HEK293T (cell line): ENCODE measurements around the gene AWAT2.

Experiments used
- CTCF ChIA-PET: fragments of 350-600 bp; formaldehyde crosslinking; extraction: SDS; loops from one replicate; lab custom pipeline; 2021; ENCODE audit warnings: antibody characterized with exemption, inconsistent platforms; lab: Yijun Ruan, JAX
- POLR2A ChIA-PET: fragments of 350-600 bp; formaldehyde crosslinking; extraction: SDS; loops from one replicate; lab custom pipeline; 2020; ENCODE audit warnings: antibody characterized with exemption, inconsistent platforms; lab: Yijun Ruan, JAX
- DNase-seq: peaks from one replicate; pipeline ENCODE4 v3.0.0; 2012; ENCODE audit warnings: mixed read lengths; ENCODE audit errors: extremely low spot score
- ARNT ChIP-seq: fragments of 450-650 bp; IDR thresholded peaks from 2 replicates; pipeline ENCODE4 v1.6.1; 2017; ENCODE audit warnings: mild to moderate bottlenecking
- BHLHE40 ChIP-seq: fragments of 450-650 bp; IDR thresholded peaks from 2 replicates; pipeline ENCODE4 v1.6.1; 2016; ENCODE audit warnings: mild to moderate bottlenecking, moderate library complexity, borderline replicate concordance
- CTBP1 ChIP-seq: fragments of 450-650 bp; IDR thresholded peaks from 2 replicates; pipeline ENCODE4 v1.6.1; 2016; ENCODE audit warnings: borderline replicate concordance
- ELF4 ChIP-seq: fragments of 450-650 bp; IDR thresholded peaks from 2 replicates; pipeline ENCODE4 v1.6.1; 2017; ENCODE audit warnings: antibody characterized with exemption
- FOXA1 ChIP-seq: fragments of 450-650 bp; IDR thresholded peaks from 2 replicates; pipeline ENCODE4 v1.6.1; 2016; ENCODE audit warnings: mild to moderate bottlenecking
- FOXK2 ChIP-seq: fragments of 450-650 bp; IDR thresholded peaks from 2 replicates; pipeline ENCODE4 v1.6.1; 2016; ENCODE audit warnings: mild to moderate bottlenecking
- FOXM1 ChIP-seq: fragments of 450-650 bp; IDR thresholded peaks from 2 replicates; pipeline ENCODE4 v1.6.1; 2017; ENCODE audit warnings: mild to moderate bottlenecking, borderline replicate concordance
- HDGF ChIP-seq: fragments of 450-650 bp; IDR thresholded peaks from 2 replicates; pipeline ENCODE4 v1.6.1; 2017; ENCODE audit warnings: antibody characterized with exemption, borderline replicate concordance
- L3MBTL2 ChIP-seq: fragments of 450-650 bp; conservative IDR thresholded peaks from 2 replicates; pipeline ENCODE4 v1.6.1; 2016; ENCODE audit warnings: mild to moderate bottlenecking
- LEF1 ChIP-seq: fragments of 450-650 bp; IDR thresholded peaks from 2 replicates; pipeline ENCODE4 v1.6.1; 2017; ENCODE audit warnings: mild to moderate bottlenecking, borderline replicate concordance
- NFRKB ChIP-seq: fragments of 450-650 bp; IDR thresholded peaks from 2 replicates; pipeline ENCODE4 v1.6.1; 2016; ENCODE audit warnings: mild to moderate bottlenecking, moderate library complexity
- SP1 ChIP-seq: fragments of 450-650 bp; IDR thresholded peaks from 2 replicates; pipeline ENCODE4 v1.6.1; 2017
- SUZ12 ChIP-seq: fragments of 450-650 bp; IDR thresholded peaks from 2 replicates; pipeline ENCODE4 v1.6.1; 2016; ENCODE audit warnings: mild to moderate bottlenecking
- TARDBP ChIP-seq: fragments of 450-650 bp; IDR thresholded peaks from 2 replicates; pipeline ENCODE4 v1.6.1; 2016
- ZNF384 ChIP-seq: fragments of 450-650 bp; IDR thresholded peaks from 2 replicates; pipeline ENCODE4 v1.6.1; 2016
- TF ChIP-seq, protein P1 (sequence below): fragments of 450-650 bp; IDR thresholded peaks from 2 replicates; pipeline ENCODE4 v1.6.1; 2016

AWAT2 gene

GRCh38 chrX:70026851-70027200 is 22.9 kb downstream of the AWAT2 start:
- TF ChIP-seq L3MBTL2 (no peak), BHLHE40 (no peak)
- DNase-seq = no peak
- CTCF ChIA-PET = no interaction called here
- POLR2A ChIA-PET = no interaction called here

DNA sequence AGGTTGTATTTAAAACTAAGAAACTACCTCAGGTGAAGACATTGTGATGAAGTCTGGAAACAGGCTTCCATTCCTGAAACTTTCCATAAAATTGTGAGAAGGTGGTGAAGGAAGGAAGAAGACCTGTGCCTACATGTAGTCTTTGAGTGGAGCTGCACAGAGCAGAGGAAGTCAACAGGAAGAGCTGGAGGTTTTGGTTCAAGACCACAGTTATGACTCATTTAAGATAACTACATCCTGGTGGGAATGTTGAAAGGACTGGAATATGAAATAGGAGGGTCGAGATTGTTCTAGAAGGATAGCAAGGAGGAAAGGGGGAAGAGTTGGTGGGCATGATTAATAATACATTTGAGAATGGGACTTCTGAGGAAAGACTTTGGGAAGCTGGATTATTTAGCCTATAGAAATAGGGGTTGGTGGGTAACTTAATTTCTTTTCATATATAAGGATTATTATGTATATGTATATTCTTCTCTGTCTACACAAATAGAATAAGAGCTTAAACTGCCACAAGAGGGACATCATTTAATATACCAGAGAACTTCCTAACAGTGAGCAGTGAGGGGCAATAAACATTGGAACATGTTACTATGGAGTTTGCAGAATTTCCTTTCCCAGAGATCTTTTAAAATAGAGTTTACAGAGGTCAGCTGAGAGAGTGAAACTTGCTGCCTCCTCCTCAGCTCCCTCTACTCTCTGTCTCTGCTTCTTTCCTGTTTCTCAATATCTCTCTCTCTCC is 23.5 kb downstream of the AWAT2 start:
- ChIA-PET CTCF (no interaction called here), POLR2A (no interaction called here)
- no peak for DNase-seq
- TF ChIP-seq ELF4 (no peak), SP1 (no peak), CTBP1 (no peak), NFRKB (no peak), FOXK2 (no peak), FOXA1 (no peak), ZNF384 (no peak), TARDBP (no peak), FOXM1 (no peak), HDGF (no peak)
- TF ChIP-seq, protein P1, sequence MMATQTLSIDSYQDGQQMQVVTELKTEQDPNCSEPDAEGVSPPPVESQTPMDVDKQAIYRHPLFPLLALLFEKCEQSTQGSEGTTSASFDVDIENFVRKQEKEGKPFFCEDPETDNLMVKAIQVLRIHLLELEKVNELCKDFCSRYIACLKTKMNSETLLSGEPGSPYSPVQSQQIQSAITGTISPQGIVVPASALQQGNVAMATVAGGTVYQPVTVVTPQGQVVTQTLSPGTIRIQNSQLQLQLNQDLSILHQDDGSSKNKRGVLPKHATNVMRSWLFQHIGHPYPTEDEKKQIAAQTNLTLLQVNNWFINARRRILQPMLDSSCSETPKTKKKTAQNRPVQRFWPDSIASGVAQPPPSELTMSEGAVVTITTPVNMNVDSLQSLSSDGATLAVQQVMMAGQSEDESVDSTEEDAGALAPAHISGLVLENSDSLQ = no peak

GRCh38 chrX:70025464-70025863 is 24.3 kb downstream of the AWAT2 start:
- no peak for DNase-seq
- CTCF ChIA-PET = no interaction called here
- POLR2A ChIA-PET = interaction anchor here (0.7 kb wide), 1 partner anchor 66 kb away, joined by 3 read pairs; no protein-coding TSS in a partner anchor
- no peak for TF ChIP-seq ZNF384
- no peak for TF ChIP-seq TARDBP
- no peak for TF ChIP-seq NFRKB
- TF ChIP-seq HDGF = no peak
- TF ChIP-seq SP1 = no peak
- TF ChIP-seq ARNT = no peak

- no peak for DNase-seq
- CTCF ChIA-PET = no interaction called here
- no peak for TF ChIP-seq SP1
Measured at GRCh38 chrX:70022616-70023015, 27.1 kb downstream of the AWAT2 start.

GRCh38 chrX:70016513-70016912 is 33.2 kb downstream of the AWAT2 start:
- ChIA-PET POLR2A (no interaction called here), CTCF (no interaction called here)
- TF ChIP-seq HDGF (no peak), CTBP1 (no peak), NFRKB (no peak), L3MBTL2 (no peak), ELF4 (no peak), FOXK2 (no peak), FOXM1 (no peak), SP1 (no peak)

More at GRCh38 chrX:70022616-70023015, 27.1 kb downstream of the AWAT2 start:
- POLR2A ChIA-PET = no interaction called here

DNA sequence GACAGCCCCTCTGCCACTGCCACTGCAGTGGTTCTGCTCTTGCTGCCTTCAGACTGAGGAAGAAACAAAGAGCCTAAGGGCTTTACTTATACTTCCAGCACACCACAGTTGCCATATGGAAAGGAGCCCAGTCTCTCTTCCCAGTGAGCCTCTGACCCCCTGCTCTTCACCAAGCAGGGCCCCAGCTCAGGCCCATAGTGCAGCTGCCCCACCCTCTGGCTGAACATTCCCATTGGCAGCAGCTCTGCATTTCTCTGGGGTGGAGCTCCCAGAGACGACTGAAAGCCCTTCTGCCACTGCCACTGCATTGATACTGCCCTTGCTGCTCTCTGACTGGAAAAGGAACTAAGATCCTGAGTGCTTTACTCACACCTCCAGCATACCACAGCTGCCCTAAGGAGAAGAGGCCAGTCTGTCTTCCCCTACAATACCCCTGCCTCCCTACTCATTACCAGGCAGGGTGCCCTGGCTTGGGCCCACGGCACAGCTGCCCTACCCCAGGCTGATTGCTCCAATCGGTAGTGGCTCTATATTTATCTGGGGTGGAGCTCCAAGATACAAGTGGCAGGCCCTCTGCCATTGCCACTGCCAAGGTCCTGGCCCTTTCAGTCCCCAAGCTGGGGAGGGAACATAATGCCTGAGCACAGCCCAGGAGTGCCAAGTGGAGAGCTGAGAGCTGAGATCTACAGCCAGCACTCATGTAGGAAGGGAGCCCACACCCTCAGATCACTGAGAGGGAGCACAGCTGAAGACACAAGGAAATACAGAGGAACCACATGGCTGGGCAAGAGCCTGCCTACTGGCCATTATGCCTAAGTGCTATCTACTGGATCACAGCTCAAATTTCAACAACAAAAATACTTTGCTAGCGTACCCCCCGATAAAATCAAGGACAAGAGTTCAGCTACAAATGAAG is 36.0 kb downstream of the AWAT2 start:
- CTCF ChIA-PET = no interaction called here
- DNase-seq = no peak
- no peak for TF ChIP-seq FOXK2
- POLR2A ChIA-PET = no interaction called here

More at GRCh38 chrX:70016513-70016912, 33.2 kb downstream of the AWAT2 start:
- no peak for DNase-seq

- no peak for DNase-seq
- ChIA-PET POLR2A (no interaction called here), CTCF (no interaction called here)
- no peak for TF ChIP-seq NFRKB
- no peak for TF ChIP-seq LEF1
- no peak for TF ChIP-seq SP1
- no peak for TF ChIP-seq SUZ12
- TF ChIP-seq ARNT = no peak
- TF ChIP-seq FOXK2 = no peak
- no peak for TF ChIP-seq FOXA1
- TF ChIP-seq, protein P1 = no peak
Measured at GRCh38 chrX:70012756-70013155, 37.0 kb downstream of the AWAT2 start.

DNA sequence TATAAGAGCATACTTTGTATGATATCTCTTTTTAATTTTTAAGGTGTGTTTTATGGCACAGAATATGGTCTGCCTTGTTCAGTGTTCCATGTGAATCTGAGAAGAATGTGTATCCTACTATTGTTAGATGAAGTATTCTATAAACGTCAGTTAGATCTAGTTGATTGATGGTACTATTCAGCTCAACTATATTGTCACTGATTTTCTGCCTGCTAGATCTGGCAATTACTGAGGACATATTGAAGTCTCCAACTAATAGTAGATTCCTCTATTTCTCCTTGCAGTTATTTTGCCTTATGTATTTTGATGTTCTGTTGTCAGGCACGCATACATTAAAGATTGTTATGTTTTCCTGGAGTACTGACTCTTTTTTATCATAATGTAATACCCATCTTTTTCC is 39.8 kb downstream of the AWAT2 start:
- no peak for DNase-seq
- TF ChIP-seq, protein P1 = no peak
- TF ChIP-seq ZNF384 = no peak
- TF ChIP-seq FOXA1 = no peak
- TF ChIP-seq FOXM1 = no peak
- TF ChIP-seq CTBP1 = no peak
- no peak for TF ChIP-seq SP1
- POLR2A ChIA-PET = no interaction called here
- CTCF ChIA-PET = no interaction called here
